HepG2 (cell line): ENCODE data around the gene GKN1. TPM values are rescaled to one million over a fixed set of nuclear protein-coding genes. Genes with fewer than 3 reads are reported as not detected.
A peak's percentile ranks its signal among the peaks of the same experiment; 100 is the strongest.

Experiments used
- ATF7 ChIP-seq, 2 experiments: fragments of 450-650 bp in 1 of 2; sonication (generic) in 1 of 2; formaldehyde crosslinking in 1 of 2; IDR thresholded peaks; 2 replicates each; pipeline versions ENCODE4 v1.4.0 to v1.6.1; 2016 to 2020; ENCODE audit warnings: antibody characterized with exemption in 1 of 2, mild to moderate bottlenecking in 1 of 2, missing genetic modification reagents in 1 of 2
- BCL6 ChIP-seq: IDR thresholded peaks from 2 replicates; pipeline ENCODE4 v1.6.1; 2016; ENCODE audit warnings: missing genetic modification reagents, missing compliant biosample characterization
- CEBPG ChIP-seq: IDR thresholded peaks from 2 replicates; pipeline ENCODE4 v1.6.1; 2016
- CHD4 ChIP-seq: fragments of 200-600 bp; sonication (generic); IDR thresholded peaks from 2 replicates; pipeline ENCODE4 v1.7.0; 2017; ENCODE audit warnings: mild to moderate bottlenecking, low read length, borderline replicate concordance
- DNMT3B ChIP-seq: conservative IDR thresholded peaks from 2 replicates; pipeline ENCODE4 v1.6.1; 2016; ENCODE audit warnings: missing biosample characterization, control low read depth
- GZF1 ChIP-seq: sonication (generic); formaldehyde crosslinking; IDR thresholded peaks from 2 replicates; pipeline ENCODE4 v1.5.1; 2020; ENCODE audit warnings: mild to moderate bottlenecking, missing genetic modification reagents
- HDAC1 ChIP-seq: sonication (generic); formaldehyde crosslinking; IDR thresholded peaks from 2 replicates; pipeline ENCODE4 v1.5.1; 2020; ENCODE audit warnings: mild to moderate bottlenecking, missing genetic modification reagents
- MBD4 ChIP-seq: IDR thresholded peaks from 2 replicates; pipeline ENCODE4 v1.6.1; 2012; ENCODE audit warnings: low read length, inconsistent platforms, borderline replicate concordance
- MEIS1 ChIP-seq: sonication (generic); formaldehyde crosslinking; IDR thresholded peaks from 2 replicates; pipeline ENCODE4 v1.9.0; 2021; ENCODE audit warnings: mild to moderate bottlenecking, missing genetic modification reagents, moderate library complexity, borderline replicate concordance
- MLXIP ChIP-seq: sonication (generic); formaldehyde crosslinking; IDR thresholded peaks from 2 replicates; pipeline ENCODE4 v1.9.0; 2021; ENCODE audit warnings: missing genetic modification reagents, borderline replicate concordance
- MTF2 ChIP-seq: sonication (generic); formaldehyde crosslinking; IDR thresholded peaks from 2 replicates; pipeline ENCODE4 v1.5.0; 2020; ENCODE audit warnings: missing genetic modification reagents, borderline replicate concordance
- NR1H2 ChIP-seq: sonication (generic); formaldehyde crosslinking; IDR thresholded peaks from 2 replicates; pipeline ENCODE4 v1.8.1; 2022; ENCODE audit warnings: low read depth, missing genetic modification reagents, borderline replicate concordance
- NR2F1 ChIP-seq, 2 experiments: fragments of 450-650 bp in 1 of 2; formaldehyde crosslinking in 1 of 2; IDR thresholded peaks; 2 replicates each; pipeline versions ENCODE4 v1.5.0 to v1.6.1; 2016 to 2020; ENCODE audit warnings: mild to moderate bottlenecking in 1 of 2, missing compliant biosample characterization in 1 of 2, missing genetic modification reagents in 1 of 2, moderate library complexity in 1 of 2
- RBM39 ChIP-seq: fragments of 200-400 bp; formaldehyde crosslinking; IDR thresholded peaks from one replicate; pipeline ENCODE4 v1.6.1; 2018; ENCODE audit warnings: antibody characterized with exemption, mild to moderate bottlenecking, low read depth, low read length; ENCODE audit not compliant: poor library complexity, severe bottlenecking
- SNAPC2 ChIP-seq: sonication (generic); formaldehyde crosslinking; IDR thresholded peaks from 2 replicates; pipeline ENCODE4 v1.8.1; 2022; ENCODE audit warnings: mild to moderate bottlenecking, missing genetic modification reagents
- SSRP1 ChIP-seq: IDR thresholded peaks from 2 replicates; pipeline ENCODE4 v1.6.1; 2016; ENCODE audit warnings: control low read depth
- TMF1 ChIP-seq: sonication (generic); formaldehyde crosslinking; IDR thresholded peaks from 2 replicates; pipeline ENCODE4 v1.8.1; 2022; ENCODE audit warnings: low read depth, missing genetic modification reagents
- ZC3H4 ChIP-seq: sonication (generic); formaldehyde crosslinking; IDR thresholded peaks from 2 replicates; pipeline ENCODE4 v1.4.0; 2020; ENCODE audit warnings: missing genetic modification reagents, borderline replicate concordance
- ZFP1 ChIP-seq: IDR thresholded peaks from 2 replicates; pipeline ENCODE4 v1.6.1; 2016
- ZGPAT ChIP-seq: IDR thresholded peaks from 2 replicates; pipeline ENCODE4 v1.6.1; 2016; ENCODE audit warnings: mild to moderate bottlenecking
- ZNF207 ChIP-seq: fragments of 450-650 bp; IDR thresholded peaks from 2 replicates; pipeline ENCODE4 v1.6.1; 2016; ENCODE audit warnings: antibody characterized with exemption, borderline replicate concordance
- ZNF282 ChIP-seq: fragments of 450-650 bp; IDR thresholded peaks from 2 replicates; pipeline ENCODE4 v1.6.1; 2018; ENCODE audit not compliant: partially characterized antibody
- ZNF431 ChIP-seq: sonication (generic); formaldehyde crosslinking; IDR thresholded peaks from 2 replicates; pipeline ENCODE4 v1.9.0; 2022; ENCODE audit warnings: missing genetic modification reagents, low read depth, mild to moderate bottlenecking, borderline replicate concordance
- ZNF549 ChIP-seq: sonication (generic); formaldehyde crosslinking; IDR thresholded peaks from 2 replicates; pipeline ENCODE4 v1.5.0; 2020; ENCODE audit warnings: missing genetic modification reagents
- ZNF672 ChIP-seq: sonication (generic); formaldehyde crosslinking; IDR thresholded peaks from 2 replicates; pipeline ENCODE4 v1.8.1; 2022; ENCODE audit warnings: missing genetic modification reagents
- ZNF777 ChIP-seq: sonication (generic); formaldehyde crosslinking; IDR thresholded peaks from 2 replicates; pipeline ENCODE4 v1.4.0; 2020; ENCODE audit warnings: missing genetic modification reagents
- ZNF891 ChIP-seq: sonication (generic); formaldehyde crosslinking; IDR thresholded peaks from 2 replicates; pipeline ENCODE4 v1.5.0; 2020; ENCODE audit warnings: mild to moderate bottlenecking, missing genetic modification reagents
- ZSCAN25 ChIP-seq: sonication (generic); formaldehyde crosslinking; IDR thresholded peaks from 2 replicates; pipeline ENCODE4 v1.8.0; 2022; ENCODE audit warnings: mild to moderate bottlenecking, missing genetic modification reagents
- ZSCAN5A ChIP-seq: sonication (generic); formaldehyde crosslinking; IDR thresholded peaks from 2 replicates; pipeline ENCODE4 v1.8.0; 2022; ENCODE audit warnings: mild to moderate bottlenecking, missing genetic modification reagents, borderline replicate concordance
- polyA plus RNA-seq, 8 experiments: library from polyadenylated mRNA; depleted of rRNA in 3 of 8; stranded (reverse) in 7 of 8; unstranded in 1 of 8; fragments of >200 nt; fragmentation: Illumina TruSeq in 4 of 8; extraction: Trizol in 4 of 8; gene quantifications; 2 replicates each; pipeline versions ENCODE4 v1.2.1 to v1.2.3, GENCODE V29; 2011 to 2016; ENCODE audit warnings: low read depth in 4 of 8, missing spikeins in 1 of 8, mixed read lengths in 1 of 8; ENCODE audit not compliant: insufficient read depth in 1 of 8
- total RNA-seq, 5 experiments: library from RNA; depleted of rRNA; stranded (reverse); fragments of >200 nt; fragmentation: Illumina TruSeq; extraction: Trizol; gene quantifications; 2 replicates each; pipeline ENCODE4 v1.2.3, GENCODE V29; 2016; ENCODE audit warnings: low read depth in 1 of 5

GKN1 gene
- total and polyA plus RNA-seq, 2 of the 13 experiments (the other 11 are each of a cell fraction or from before 2014, with no cell fraction given) = not detected

GRCh38 chr2:69026026-69026425 lies 51.6 kb downstream of the GKN1 start (continued):
- TF ChIP-seq NR2F1 (CRISPR knock-in tag; IDR thresholded peaks at IDR 0.05) (no peak), SSRP1 (CRISPR knock-in tag) (0 out of 2 replicates have a peak, but pooled peaks have one; percentile 61), ZGPAT (CRISPR knock-in tag) (0 out of 2 replicates have a peak, but pooled peaks have one; percentile 18), ZSCAN5A (CRISPR knock-in tag) (peak; percentile 27; the same call in 1 of the 2 replicates), ZNF549 (CRISPR knock-in tag) (no peak), ZNF207 (no peak), ZSCAN25 (no peak), CEBPG (CRISPR knock-in tag) (peak; percentile 41), ZFP1 (CRISPR knock-in tag) (no peak), CHD4 (0 out of 2 replicates have a peak, but pooled peaks have one; percentile 34), RBM39 (no peak), ZNF891 (CRISPR knock-in tag) (no peak), SNAPC2 (CRISPR knock-in tag) (no peak), DNMT3B (CRISPR knock-in tag) (no peak), BCL6 (CRISPR knock-in tag) (peak; percentile 47), MEIS1 (no peak), MBD4 (no peak), ZNF431 (CRISPR knock-in tag) (no peak), HDAC1 (CRISPR knock-in tag) (no peak), ATF7 (IDR thresholded peaks at IDR 0.05) (no peak), ATF7 (CRISPR knock-in tag; IDR thresholded peaks at IDR 0.05) (no peak), TMF1 (CRISPR knock-in tag) (no peak), NR1H2 (no peak), ZNF672 (CRISPR knock-in tag) (no peak), MTF2 (CRISPR knock-in tag) (no peak), GZF1 (no peak), ZC3H4 (CRISPR knock-in tag) (no peak), ZNF777 (CRISPR knock-in tag) (no peak), ZNF282 (no peak), MLXIP (no peak)
